ENCODE measurements around the gene KIF1A.

- TF ChIP-seq EZH2 (IDR thresholded peaks at IDR 0.05; ENCODE audit: low read length) = no peak
- no peak for TF ChIP-seq CTCF (optimal IDR thresholded peaks at IDR 0.05 in 1 of 3, IDR thresholded peaks at IDR 0.05 in 1 of 3, conservative IDR thresholded peaks at IDR 0.05 in 1 of 3; ENCODE audit: extremely low read depth in 1 of 3, insufficient read depth in 2 of 3, low read length in 3 of 3)
These were observed 24.6 kb downstream of the KIF1A start for GRCh38 chr2:240795454-240795853.
